Endothelial cell of hepatic sinusoid (primary cell): ENCODE data around the gene NFATC4.
"Not testable (repeated sequence)": the region's sequence is repeated elsewhere in the genome, so short reads cannot be mapped to it uniquely, and the experiment has no call there.

ENCODE experiments used
- in situ Hi-C: cut with HindIII; loops from 2 replicates; pipeline ENCODE4 v1.10.0; 2017; ENCODE audit warnings: low sequenced_read_pairs

NFATC4 gene

DNA sequence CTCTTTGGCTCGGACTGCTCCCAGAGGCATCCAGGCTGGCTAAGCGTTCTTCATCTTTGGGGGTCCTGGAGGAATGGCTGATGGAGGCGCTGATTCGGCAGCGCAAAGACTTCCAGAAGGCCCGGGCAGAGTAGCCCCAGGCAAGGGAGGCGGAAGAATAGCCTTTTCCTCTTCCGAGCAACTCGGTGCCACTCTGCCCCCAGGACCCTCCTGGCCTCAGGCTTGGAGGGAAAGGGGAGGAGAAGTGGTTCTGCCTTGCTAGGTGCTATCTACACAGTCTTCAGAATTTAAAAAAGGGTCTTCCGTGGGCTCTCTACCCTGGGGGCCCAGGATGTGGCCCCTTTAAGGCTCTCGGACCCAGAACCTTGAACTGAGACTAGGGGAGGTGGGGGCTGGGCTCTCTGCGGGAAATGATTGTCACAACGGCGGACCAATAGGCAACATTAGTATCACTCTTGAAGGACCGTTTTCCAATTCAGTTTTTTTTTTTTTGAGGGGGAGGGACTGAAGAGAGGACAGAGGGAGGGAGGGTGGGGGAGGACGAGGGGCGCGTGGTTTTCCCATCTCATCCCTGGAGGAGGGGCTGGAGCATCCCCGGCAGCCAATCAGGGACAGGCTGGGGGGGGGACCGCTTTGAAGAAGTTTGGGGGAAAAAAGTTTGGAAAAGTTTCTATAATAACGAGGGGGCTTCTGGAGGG lies at the start of gene NFATC4:
Gene NFATC4 (plus strand): TSS at position 671 of the 698 bp plus-strand sequence. CDS start 157 bp downstream, outside the sequence.
- in situ Hi-C loops = loop anchor here (5.0 kb wide), 1 partner anchor 50 kb away; no protein-coding TSS in a partner anchor

GRCh38 chr14:24321212-24321975 lies 46.6 kb upstream of the NFATC4 start:
- in situ Hi-C loops = loop anchor here (5.0 kb wide), 1 partner anchor 101 kb away; no protein-coding TSS in a partner anchor

- in situ Hi-C loops = loop anchor here (5.0 kb wide), 1 partner anchor 100 kb away; no protein-coding TSS in a partner anchor
These were observed 45.3 kb upstream of the NFATC4 start for GRCh38 chr14:24322672-24323071.

DNA sequence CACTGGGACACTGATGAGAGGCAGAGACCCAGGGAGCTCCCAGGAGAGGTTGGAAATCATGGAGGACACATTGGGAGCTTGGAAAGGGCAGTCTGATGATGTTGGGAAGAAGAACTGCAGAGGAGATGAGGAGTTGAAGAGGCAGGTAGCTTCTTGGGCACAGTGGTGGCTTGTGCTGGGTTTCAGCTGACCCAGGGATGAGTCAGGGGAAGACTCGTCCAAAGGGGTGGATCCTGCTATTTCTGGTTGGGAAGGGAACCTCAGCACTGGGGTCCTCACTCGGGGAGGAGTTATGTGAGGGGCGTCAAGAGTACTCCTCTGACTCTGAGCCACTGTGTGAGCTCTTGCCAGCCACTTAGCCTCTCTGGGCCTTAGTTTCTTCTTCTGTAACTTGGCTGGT lies 44.6 kb upstream of the NFATC4 start:
- in situ Hi-C loops = loop anchor here (5.0 kb wide), 1 partner anchor 99 kb away; no protein-coding TSS in a partner anchor

- in situ Hi-C loops = loop anchor here (5.0 kb wide), 1 partner anchor 98 kb away; no protein-coding TSS in a partner anchor
These were observed 44.0 kb upstream of the NFATC4 start for GRCh38 chr14:24324024-24324423.

DNA sequence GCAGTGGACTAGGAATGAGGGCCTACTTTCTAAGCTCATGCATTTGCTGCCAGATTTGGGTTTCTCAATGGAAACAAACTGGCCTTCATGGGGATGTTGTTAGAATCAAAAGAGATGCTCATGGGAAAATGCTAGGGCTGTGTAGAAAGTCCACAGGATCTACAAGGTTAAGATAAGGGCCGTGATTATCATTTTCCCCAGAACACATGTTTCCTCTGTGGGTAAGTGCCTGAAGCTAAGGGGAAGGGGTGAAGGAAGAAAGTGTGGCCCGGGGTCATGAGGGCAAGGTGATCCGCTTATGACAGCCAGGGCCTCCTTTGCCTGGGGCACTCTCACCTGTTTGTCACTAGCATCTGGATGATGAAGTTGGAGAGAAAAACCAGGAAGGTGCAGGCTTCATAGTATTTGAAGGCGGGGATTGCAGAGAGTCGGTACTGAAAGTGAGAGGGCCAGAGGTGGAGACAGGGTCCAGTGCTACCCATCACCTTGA lies 42.9 kb upstream of the NFATC4 start:
- in situ Hi-C loops = no loop called here

DNA sequence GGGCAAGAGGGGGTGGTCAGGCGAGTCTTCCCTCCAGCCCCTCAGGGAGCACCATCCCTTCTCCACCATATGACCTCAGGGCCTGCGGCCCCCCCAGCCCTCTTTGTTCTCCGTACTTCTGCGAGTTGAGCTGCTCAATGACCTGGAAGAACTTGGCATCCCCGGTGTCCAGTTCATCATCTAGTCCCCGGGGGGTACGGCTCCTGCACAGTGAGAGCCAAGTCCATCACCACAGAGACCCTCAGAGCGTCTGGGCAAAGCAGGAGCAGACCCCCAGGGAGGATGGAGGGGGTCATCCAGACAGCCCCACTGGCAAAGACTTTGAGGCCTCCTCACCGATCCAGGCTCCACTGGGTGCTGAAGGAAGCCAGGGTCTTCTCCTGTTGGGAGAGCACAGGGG lies 42.0 kb upstream of the NFATC4 start:
- in situ Hi-C loops = no loop called here

DNA sequence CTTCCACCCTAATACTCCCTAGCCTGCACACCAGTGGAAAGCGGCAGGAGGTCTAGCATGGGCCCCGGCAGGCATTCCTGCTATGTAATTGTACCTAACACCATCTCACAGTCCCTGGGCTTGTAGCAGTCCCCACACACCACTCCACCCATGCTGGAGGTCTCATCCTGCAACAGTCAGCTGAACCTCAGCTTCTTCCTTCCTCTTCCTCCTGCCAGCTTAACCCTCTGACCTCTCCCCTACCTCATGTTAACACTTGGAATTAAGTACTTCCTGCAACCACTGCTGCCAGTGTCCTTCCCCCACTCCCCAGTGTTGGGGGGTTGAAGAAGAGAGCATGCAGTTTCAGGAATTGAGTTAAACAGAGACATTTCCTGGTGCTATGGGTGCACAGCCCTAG lies 40.7 kb upstream of the NFATC4 start:
- in situ Hi-C loops = no loop called here

DNA sequence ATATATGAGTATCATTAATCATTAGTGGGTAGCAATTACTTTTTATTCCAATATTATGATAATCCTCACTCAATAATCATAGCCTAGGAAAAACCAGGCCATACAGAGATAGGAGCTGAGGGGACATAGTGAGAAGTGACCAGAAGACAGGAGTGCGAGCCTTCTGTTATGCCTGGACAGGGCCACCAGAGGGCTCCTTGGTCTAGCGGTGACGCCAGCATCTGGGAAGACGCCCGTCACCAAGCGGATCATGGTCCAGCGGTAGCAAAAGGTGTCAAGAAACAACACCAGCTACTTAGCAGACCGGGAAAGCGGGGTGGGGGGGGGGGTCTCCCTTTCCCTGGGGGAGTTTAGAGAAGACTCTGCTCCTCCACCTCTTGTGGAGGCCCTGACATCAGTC lies 40.1 kb upstream of the NFATC4 start:
- in situ Hi-C loops = not testable (repeated sequence)

DNA sequence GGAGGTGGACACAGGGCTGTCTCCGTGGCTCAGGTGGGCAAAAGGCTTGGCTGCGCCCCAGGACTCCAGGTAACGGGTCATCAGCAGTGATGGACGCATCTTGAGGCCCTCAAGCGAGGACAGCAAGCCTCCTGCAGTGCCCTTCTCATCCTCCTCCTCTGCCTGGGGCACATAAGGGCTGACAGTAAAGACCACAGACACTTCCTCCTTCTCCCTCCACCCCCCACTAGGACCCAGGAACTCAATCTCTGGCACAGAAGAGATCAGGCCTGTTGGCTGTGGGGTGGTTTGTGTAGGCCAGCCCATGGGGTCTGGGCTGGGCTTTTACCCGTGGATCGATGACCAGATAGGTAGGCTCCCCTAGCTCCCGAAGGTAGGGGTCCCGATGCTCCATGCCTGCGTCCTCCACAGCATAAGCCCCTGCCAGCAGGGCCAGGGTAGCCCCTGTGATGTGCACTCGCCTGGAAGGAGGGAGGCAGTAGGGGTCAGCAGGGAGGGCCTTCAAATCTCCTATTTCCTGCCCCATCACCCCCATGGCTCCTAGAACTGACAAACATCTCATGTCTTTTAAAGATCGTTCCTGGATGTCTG lies 38.8 kb upstream of the NFATC4 start:
- in situ Hi-C loops = no loop called here

DNA sequence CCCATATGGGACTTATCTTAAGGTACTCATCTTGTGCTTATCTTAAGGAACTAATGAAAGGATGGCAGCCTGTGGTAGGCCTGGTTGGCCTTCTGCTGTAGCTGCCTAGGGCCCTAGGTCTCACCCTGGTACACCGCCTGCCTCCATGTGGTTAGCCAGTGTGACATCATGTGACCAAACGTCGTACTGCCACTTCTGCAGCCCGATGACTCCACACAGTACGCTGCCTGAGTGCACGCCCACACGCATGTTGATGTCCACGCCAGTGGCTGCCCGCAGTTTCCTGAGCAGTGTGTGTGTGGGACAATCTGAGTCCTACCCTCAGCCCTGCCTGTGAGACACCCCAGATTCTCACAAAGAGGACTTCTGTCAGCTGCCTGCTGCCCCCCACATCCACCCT lies 38.2 kb upstream of the NFATC4 start:
- in situ Hi-C loops = no loop called here

- in situ Hi-C loops = no loop called here
These were observed 36.9 kb upstream of the NFATC4 start for GRCh38 chr14:24330973-24331674.

- in situ Hi-C loops = no loop called here
These were observed 36.2 kb upstream of the NFATC4 start for GRCh38 chr14:24331731-24332267.

DNA sequence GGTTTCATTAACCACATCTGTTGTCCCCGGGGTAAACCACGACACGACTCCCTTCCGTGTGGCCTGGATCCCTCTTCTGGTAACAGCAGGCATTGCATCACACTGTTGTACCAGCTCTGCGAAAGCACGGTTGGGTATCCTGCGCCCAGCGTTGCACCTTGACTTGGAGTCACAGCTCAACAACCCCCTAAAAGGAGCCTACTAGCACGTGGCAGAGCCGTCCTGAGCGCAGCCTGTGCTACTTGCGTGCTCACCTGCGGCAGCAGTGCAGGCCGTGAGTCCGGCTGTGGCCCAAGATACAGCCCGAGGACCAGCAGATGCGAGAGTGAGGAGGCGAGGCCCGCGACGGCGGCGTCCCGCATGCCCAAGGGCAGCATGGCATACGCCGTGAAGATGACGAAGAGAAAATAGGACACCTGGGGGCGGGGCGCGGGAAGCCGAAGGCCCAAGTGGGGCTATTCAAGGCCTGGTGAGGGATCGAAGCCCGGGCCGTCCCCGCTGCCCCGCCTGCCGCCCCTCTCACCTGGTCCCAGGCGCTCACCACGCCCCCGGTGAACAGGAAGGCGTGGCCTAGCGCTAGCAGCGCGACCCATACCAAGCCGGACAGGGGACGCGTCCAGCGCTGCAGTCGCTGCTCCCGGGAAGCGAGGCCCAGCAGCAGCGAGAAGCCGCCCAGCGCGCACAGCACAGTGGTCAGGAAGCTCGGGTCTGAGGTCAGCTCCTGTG lies 35.6 kb upstream of the NFATC4 start:
- in situ Hi-C loops = no loop called here

DNA sequence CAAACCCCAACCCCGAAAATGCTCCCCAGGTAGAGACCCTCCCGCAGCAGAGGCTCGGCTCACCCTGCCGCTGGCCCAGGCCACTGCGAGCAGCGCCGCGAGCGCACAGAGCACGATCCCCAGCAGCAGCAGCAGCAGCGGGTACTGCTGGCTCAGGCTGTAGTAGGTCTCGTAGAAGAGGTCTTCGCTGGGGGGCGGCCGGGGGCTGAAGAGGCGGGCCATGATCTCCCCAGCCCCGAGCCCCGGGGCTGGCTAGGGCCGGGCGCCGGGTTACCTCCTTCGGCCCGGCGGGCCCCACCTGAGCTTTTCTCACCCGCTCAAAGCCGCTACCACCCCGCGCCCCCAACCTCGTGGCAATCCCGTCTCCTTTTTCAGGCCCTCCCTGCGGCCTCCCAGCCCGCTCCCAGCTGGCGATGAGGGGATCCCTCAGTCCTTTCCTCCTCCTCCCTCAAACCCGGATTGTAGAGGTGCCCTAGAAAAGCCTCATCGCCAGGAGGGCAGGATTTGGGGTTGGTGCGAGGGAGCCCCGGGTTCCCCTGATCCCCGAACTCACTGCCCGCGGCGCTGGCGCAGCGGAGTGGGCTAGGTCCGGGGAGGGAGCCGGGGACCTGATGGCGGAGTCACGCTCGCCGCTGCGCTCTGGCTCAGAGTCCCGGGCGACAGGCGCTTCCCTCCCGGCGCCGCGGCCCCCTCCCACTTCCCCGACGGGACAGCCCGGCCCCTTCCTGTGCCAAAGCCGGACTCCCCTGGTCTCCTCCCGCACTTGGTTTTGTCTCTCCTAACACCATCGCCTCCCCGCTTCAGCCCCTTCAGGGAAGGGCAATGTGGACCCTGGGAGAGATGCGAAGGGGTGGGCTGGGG lies 33.3 kb upstream of the NFATC4 start, which contains the start of gene ADCY4:
Gene ADCY4 (minus strand): TSS at position 641 of the 861 bp plus-strand sequence. CDS start 419 bp downstream, at position 222.
- in situ Hi-C loops = loop anchor here (5.0 kb wide), 2 partner anchors 57 to 103 kb away; no protein-coding TSS in a partner anchor

DNA sequence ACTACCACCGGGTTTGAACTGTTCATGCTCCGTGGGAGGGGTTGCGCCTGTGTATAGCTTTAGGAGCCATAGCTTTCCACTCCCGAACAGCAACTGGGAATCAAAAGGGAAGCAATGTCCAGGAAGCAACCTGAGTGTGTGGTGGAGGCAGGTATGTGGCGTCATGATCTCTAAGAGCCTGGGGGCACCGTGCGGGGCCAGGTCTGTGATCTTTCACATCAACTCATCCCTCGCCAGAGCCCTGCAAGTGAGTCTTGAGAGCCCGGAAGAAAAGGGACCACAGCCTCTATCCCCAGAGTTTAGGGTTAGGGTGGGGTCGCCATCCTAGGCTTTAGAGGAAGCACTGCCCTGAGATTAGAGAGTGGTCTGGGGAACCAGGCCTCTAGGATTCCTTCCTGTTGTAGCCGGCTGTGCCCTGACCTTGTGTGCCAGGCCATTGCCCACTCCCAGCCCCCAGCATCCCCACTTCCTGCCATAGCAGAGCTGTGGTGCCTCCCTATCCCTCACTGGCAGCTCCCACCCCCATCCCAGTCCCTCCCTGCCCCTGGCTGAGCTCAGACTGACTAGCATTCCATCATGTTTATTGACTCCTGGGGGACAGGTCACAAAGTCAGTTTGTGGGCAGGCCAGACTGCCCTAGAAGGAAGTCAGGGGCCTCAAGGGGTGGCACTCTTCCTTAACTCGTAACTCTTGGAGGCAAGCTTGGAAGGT lies 32.4 kb upstream of the NFATC4 start:
- in situ Hi-C loops = loop anchor here (5.0 kb wide), 2 partner anchors 58 to 102 kb away; no protein-coding TSS in a partner anchor

- in situ Hi-C loops = loop anchor here (5.0 kb wide), 2 partner anchors 60 to 100 kb away; no protein-coding TSS in a partner anchor
These were observed 30.7 kb upstream of the NFATC4 start for GRCh38 chr14:24337144-24337823.
